ENCODE results near the gene HERPUD1.

DNA sequence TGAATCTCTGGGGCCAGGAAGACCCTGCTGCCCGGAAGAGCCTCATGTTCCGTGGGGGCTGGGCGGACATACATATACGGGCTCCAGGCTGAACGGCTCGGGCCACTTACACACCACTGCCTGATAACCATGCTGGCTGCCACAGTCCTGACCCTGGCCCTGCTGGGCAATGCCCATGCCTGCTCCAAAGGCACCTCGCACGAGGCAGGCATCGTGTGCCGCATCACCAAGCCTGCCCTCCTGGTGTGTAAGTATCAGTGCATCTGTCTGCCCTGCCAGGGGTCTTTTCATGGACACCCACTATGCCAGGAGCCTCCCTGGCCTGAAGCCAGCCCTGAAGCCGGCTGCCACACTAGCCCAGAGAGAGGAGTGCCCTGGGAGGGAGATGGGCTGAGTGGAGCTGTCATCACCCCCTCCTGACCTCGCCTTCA, 29.9 kb downstream of the HERPUD1 start, which contains the start of gene CETP:
- TF ChIP-seq, protein P1, sequence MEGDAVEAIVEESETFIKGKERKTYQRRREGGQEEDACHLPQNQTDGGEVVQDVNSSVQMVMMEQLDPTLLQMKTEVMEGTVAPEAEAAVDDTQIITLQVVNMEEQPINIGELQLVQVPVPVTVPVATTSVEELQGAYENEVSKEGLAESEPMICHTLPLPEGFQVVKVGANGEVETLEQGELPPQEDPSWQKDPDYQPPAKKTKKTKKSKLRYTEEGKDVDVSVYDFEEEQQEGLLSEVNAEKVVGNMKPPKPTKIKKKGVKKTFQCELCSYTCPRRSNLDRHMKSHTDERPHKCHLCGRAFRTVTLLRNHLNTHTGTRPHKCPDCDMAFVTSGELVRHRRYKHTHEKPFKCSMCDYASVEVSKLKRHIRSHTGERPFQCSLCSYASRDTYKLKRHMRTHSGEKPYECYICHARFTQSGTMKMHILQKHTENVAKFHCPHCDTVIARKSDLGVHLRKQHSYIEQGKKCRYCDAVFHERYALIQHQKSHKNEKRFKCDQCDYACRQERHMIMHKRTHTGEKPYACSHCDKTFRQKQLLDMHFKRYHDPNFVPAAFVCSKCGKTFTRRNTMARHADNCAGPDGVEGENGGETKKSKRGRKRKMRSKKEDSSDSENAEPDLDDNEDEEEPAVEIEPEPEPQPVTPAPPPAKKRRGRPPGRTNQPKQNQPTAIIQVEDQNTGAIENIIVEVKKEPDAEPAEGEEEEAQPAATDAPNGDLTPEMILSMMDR (conservative IDR thresholded peaks at IDR 0.05): no peak
- TF ChIP-seq EZH2 (IDR thresholded peaks at IDR 0.05; ENCODE audit: low read depth): no peak
